Measurements from ENCODE around the gene B3GALNT2.

B3GALNT2 gene

DNA sequence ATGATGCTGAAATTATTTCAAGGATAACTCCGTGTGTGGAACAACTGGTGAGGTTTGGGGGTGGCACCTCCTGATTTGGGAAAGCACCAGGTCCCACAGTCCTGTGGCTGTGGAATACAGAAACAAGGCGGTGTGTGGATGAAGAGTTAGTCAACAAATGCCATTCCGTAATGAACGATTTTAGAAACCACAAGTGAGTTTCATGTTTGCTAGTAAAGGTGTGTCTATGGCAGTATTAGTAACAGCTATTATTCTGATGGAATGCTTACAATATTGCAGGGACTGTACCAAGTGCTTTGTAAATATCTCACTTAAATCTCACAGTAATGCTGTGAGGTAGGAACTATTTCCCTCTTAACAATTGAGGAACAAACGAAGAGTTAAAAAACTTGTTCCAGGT is 53.8 kb downstream of the B3GALNT2 start:
- Mint-ChIP-seq H3K27ac (no peak overlapping the region), H3K4me1 (ENCODE audit: low read depth) (no peaks in the 10 kb centered on the region), H3K9me3 (ENCODE audit: low read depth) (no peaks in the 10 kb centered on the region), H3K36me3 (peaks cover 4% of the 10 kb centered on the region), H3K27me3 (no peaks in the 10 kb centered on the region), H3K4me3 (no peak overlapping the region)

DNA sequence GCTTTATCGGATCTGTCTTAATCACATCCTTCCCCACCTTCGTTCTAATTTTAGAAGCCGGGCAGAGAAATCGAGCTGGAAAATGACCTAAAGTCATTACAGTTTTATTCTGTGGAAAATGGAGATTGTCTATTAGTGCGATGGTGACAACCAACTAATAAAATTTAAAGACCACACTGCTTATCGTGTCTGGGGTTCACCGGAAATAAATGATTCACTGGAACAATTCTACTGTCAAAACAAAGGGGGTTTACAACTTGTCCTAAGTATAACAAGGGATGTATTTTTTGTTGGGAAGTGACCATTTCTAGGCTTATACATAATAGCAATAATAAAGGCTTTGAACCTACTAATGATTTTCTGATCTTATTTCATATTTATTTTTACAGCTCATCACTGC is 55.6 kb downstream of the B3GALNT2 start:
- Mint-ChIP-seq H3K36me3 (peaks cover 4% of the 10 kb centered on the region), H3K27me3 (no peaks in the 10 kb centered on the region), H3K9me3 (ENCODE audit: low read depth) (no peaks in the 10 kb centered on the region), H3K4me3 (no peak overlapping the region), H3K27ac (no peak overlapping the region), H3K4me1 (ENCODE audit: low read depth) (no peaks in the 10 kb centered on the region)

DNA sequence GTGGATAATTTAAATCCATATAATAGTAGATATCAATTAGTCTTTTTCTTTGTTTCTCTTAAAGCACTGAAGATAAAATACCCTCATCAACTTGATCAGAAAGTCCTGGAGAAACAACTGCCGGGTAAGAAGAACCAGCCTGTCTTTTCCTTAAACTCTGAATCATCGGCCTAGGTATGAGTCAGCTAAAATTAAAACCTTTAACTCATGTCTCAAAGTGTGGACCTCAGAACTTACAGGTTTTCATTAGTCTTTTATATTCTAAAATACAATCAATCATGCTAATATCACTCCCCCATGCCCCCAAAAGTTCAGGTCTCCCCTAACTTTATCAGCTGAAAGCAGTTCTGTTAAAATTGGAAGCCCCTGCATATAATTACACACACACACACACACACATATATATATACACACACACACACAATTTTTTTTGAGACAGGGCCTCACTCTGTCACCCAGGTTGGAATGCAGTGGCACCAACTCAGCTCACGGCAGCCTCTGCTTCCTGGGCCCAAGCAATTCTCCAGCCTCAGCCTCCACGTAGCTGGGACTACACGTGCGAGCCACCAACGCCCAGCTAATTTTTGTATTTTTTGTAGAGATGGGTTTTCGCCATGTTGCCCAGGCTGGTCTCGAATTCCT is 61.3 kb downstream of the B3GALNT2 start:
- H3K27ac Mint-ChIP-seq = no peak overlapping the region
- H3K9me3 Mint-ChIP-seq (ENCODE audit: low read depth) = no peaks in the 10 kb centered on the region
- no peaks in the 10 kb centered on the region for H3K27me3 Mint-ChIP-seq
- peaks cover 2% of the 10 kb centered on the region for H3K36me3 Mint-ChIP-seq
- no peaks in the 10 kb centered on the region for H3K4me1 Mint-ChIP-seq (ENCODE audit: low read depth)
- H3K4me3 Mint-ChIP-seq = no peak overlapping the region

DNA sequence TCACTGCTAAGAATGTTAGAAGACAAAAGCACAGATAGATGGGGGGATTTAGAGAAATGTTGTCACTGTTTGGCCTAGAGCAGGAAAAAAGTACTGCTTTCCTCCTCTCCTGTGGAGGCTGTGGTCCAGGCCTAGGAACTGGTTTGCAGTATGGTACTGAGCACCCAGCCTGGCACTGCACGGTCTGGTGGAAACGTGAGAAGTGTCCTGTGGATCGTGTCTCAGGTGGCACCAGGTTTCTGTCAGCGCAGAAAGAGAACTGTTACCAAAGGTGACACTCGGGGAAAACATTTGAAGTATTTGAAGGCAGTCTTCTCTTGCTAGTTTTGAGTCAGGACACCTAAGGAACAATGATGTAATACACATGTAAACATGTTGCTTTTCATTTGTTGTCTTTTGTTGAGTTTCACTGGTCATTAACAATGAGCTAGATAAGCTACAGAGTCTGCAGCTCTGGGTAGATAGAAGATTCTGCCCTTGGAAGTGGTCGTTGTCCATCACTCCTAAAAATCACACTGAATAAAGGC is 63.0 kb downstream of the B3GALNT2 start:
- no peaks in the 10 kb centered on the region for H3K4me1 Mint-ChIP-seq (ENCODE audit: low read depth)
- H3K4me3 Mint-ChIP-seq = no peak overlapping the region
- no peak overlapping the region for H3K27ac Mint-ChIP-seq
- no peaks in the 10 kb centered on the region for H3K27me3 Mint-ChIP-seq
- H3K36me3 Mint-ChIP-seq = peaks cover 5% of the 10 kb centered on the region
- no peaks in the 10 kb centered on the region for H3K9me3 Mint-ChIP-seq (ENCODE audit: low read depth)

DNA sequence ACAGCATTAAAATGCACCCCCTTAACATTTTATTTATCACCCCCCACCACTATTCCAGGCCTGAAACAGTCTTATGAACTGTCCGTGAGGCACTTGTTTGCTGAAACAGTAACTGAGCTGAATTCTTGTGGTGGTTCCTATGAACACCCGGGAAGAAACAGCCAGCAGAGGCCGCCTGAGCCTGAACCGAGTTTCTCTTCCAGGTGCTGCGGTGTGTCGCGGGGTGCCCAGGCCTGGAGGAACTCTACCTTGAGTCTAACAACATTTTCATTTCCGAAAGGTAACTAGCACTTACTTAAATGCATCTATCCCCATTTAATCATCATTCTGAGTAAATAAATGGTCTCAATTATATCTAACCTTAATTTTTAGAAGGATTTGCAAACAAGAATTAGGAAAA is 70.3 kb downstream of the B3GALNT2 start:
- no peaks in the 10 kb centered on the region for H3K27me3 Mint-ChIP-seq
- H3K4me3 Mint-ChIP-seq = no peak overlapping the region
- no peaks in the 10 kb centered on the region for H3K9me3 Mint-ChIP-seq (ENCODE audit: low read depth)
- H3K4me1 Mint-ChIP-seq (ENCODE audit: low read depth) = no peaks in the 10 kb centered on the region
- H3K36me3 Mint-ChIP-seq = peaks cover 8% of the 10 kb centered on the region
- H3K27ac Mint-ChIP-seq = no peak overlapping the region

DNA sequence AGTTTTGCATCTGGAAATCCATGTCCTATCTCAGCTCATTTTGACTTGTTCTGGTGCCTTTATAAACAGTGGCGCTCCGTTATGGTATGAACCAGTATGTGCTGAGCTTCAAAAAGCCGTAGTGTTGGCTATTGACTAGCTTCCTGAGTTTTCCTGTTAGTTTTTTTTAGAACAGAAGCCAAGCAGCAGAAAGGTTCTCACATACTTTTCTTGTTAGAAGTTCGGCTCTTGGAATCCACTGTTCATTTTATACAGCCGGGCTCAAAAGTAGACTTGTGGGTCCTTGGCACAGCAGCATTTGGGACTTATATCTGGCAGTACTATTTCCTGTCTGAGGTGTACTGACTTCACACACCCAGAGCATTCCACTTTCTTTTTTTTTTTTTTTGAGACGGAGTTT is 73.3 kb downstream of the B3GALNT2 start:
- Mint-ChIP-seq H3K27ac (no peak overlapping the region), H3K9me3 (ENCODE audit: low read depth) (no peaks in the 10 kb centered on the region), H3K4me1 (ENCODE audit: low read depth) (peaks cover 2% of the 10 kb centered on the region), H3K4me3 (no peak overlapping the region), H3K36me3 (peaks cover 5% of the 10 kb centered on the region), H3K27me3 (no peaks in the 10 kb centered on the region)

DNA sequence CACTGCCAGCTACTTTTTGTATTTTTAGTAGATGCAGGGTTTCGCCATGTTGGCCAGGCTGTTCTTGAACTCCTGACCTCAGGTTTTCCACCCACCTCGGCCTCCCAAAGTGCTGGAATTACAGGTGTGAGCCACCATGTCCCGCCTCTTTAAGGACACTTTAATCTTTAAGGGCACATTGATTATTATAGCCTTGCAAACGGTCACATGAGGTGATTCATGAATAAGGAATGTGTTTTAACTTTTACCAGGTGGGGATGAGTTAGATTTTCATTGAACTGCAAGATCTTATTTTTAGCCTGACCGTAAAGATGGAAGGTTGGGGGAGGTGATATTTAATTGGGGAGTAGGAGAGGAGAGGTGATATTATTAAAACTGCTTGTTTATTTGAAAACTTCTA is 75.1 kb downstream of the B3GALNT2 start:
- Mint-ChIP-seq H3K36me3 (peaks cover 2% of the 10 kb centered on the region), H3K27ac (no peak overlapping the region), H3K4me1 (ENCODE audit: low read depth) (peaks cover 11% of the 10 kb centered on the region)

DNA sequence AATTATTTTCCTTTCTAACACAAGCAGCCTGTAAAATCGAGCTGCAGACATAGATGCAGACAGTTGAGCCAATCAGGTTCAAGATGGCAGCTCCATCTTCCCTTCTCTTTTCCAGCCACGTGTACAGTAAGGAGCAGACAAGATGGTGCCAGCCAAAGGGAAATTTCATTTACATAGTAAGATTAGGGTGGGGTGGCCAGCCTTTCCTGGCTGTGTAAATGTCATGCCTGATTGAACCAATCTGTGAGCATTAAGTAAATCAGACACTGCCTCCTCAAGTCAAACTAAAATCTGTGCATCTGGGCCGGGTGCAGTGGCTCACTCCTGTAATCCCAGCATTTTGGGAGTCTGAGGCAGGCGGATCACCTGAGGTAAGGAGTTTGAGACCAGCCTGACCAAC is 76.8 kb downstream of the B3GALNT2 start:
- Mint-ChIP-seq H3K4me3 (no peak overlapping the region), H3K27me3 (no peaks in the 10 kb centered on the region), H3K4me1 (ENCODE audit: low read depth) (peaks cover 26% of the 10 kb centered on the region), H3K9me3 (ENCODE audit: low read depth) (no peaks in the 10 kb centered on the region), H3K36me3 (peaks cover 2% of the 10 kb centered on the region), H3K27ac (no peak overlapping the region)

More for the DNA sequence above, 75.1 kb downstream of the B3GALNT2 start:
- H3K4me3 Mint-ChIP-seq = no peak overlapping the region
- no peaks in the 10 kb centered on the region for H3K27me3 Mint-ChIP-seq
- H3K9me3 Mint-ChIP-seq (ENCODE audit: low read depth) = no peaks in the 10 kb centered on the region

DNA sequence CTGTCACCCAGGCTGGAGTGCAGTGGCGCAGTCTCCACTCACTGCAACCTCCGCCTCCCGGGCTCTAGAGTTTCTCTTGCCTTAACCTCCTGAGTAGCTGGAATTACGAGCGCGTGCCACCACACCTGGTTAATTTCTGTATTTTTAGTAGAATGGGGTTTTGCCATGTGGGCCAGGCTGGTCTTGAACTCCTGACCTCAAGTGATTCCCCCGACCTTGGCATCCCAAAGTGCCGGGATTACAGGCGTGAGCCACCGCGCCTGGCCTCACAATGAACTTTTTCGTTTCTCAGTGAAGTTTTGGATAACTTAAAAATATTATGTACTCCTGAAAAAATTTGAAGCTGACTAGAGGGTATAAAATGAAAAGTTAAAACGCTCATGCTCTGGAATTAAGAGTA is 77.6 kb downstream of the B3GALNT2 start:
- H3K4me3 Mint-ChIP-seq = no peak overlapping the region
- H3K36me3 Mint-ChIP-seq = peaks cover 2% of the 10 kb centered on the region
- no peaks in the 10 kb centered on the region for H3K27me3 Mint-ChIP-seq
- peaks cover 32% of the 10 kb centered on the region for H3K4me1 Mint-ChIP-seq (ENCODE audit: low read depth)
- H3K9me3 Mint-ChIP-seq (ENCODE audit: low read depth) = no peaks in the 10 kb centered on the region
- no peak overlapping the region for H3K27ac Mint-ChIP-seq

DNA sequence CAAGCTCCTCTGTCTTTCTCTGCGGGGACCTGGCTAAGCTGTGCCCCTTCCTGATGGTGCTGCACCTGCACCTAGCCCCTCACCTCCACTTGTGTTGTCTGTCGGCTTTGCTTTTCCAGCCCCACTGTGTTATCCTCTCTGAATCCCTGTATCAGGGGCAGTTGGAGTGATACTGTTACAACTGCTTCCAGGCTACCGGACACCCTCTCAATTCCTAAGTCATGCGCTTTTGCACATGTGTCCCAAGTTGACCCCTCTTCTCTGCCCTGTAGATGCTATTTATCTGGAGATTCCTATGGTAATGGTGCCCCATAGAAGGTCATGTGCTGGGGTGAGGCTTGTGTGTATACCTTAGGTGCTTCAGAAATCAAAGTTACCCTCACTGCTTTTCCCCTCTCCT is 78.1 kb downstream of the B3GALNT2 start:
- Mint-ChIP-seq H3K27me3 (no peaks in the 10 kb centered on the region), H3K4me1 (ENCODE audit: low read depth) (peaks cover 36% of the 10 kb centered on the region), H3K36me3 (peaks cover 2% of the 10 kb centered on the region), H3K9me3 (ENCODE audit: low read depth) (no peaks in the 10 kb centered on the region), H3K27ac (no peak overlapping the region), H3K4me3 (no peak overlapping the region)

DNA sequence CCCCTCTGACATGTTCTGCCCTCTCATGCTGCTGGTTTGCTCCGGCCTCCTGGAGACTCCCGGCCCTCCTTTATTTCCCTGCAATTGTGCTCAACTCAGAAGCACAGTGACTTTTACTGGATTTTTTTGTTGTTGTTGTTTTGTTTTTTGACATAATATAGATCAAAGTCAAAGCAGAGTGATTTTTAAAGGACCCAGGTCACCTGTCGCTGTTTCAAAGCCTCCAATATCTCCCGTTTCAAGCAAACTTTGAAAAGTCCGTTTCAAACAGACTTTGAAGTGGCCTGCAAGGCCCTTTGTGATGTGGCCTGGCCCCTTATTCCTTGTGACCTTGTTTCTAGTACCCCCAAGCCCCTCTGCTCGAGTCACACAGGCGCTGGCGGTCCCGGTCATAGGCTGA is 78.9 kb downstream of the B3GALNT2 start:
- peaks cover 36% of the 10 kb centered on the region for H3K4me1 Mint-ChIP-seq (ENCODE audit: low read depth)
- no peaks in the 10 kb centered on the region for H3K27me3 Mint-ChIP-seq
- no peak overlapping the region for H3K4me3 Mint-ChIP-seq
- H3K9me3 Mint-ChIP-seq (ENCODE audit: low read depth) = no peaks in the 10 kb centered on the region
- peaks cover 2% of the 10 kb centered on the region for H3K36me3 Mint-ChIP-seq
- H3K27ac Mint-ChIP-seq = no peak overlapping the region

DNA sequence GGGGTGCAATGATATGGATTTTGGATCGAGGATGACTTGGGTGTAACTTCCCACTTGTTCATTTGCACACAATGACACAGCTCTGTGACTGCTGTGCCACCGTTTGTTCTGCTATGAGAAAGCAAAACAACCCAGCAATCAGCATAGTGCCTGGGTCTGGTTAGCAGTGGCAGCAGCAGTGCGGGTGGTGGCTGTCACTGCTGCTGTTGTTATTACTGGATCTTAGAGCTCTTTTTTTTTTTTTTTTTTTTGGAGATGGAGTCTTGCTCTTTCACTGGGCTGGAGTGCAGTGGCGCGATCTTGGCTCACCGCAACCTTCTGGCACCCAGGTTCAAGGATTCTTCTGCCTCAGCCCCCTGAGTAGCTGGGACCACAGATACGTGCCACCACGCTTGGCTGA is 80.2 kb downstream of the B3GALNT2 start:
- Mint-ChIP-seq H3K4me3 (no peak overlapping the region), H3K27ac (no peak overlapping the region), H3K27me3 (no peaks in the 10 kb centered on the region), H3K4me1 (ENCODE audit: low read depth) (peaks cover 36% of the 10 kb centered on the region), H3K36me3 (peaks cover 2% of the 10 kb centered on the region), H3K9me3 (ENCODE audit: low read depth) (no peaks in the 10 kb centered on the region)

DNA sequence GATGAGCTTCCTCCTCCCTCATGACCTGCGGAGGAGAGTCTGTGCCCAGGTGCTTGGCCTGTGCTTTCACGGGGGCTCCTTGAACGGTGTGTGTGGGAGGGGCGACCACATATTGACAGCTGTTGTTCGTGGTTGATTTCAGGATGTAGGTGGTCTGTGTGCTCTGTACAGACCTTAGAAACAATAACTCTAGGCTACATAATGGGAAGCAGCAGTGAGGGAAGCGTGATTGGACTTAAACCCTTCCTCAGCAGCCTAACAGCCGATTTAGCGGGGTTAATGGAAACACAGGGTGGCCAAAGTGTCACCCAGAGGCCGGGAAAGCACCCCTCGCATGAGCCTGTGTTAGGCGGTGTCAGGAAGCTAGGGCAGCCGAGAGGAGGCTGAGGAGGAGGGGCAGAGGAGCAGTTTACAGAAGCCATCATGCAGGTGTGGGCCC is 81.0 kb downstream of the B3GALNT2 start:
- H3K36me3 Mint-ChIP-seq = peaks cover under 1% of the 10 kb centered on the region
- peak overlapping the region; percentile 70 for H3K4me3 Mint-ChIP-seq
- no peaks in the 10 kb centered on the region for H3K27me3 Mint-ChIP-seq
- H3K4me1 Mint-ChIP-seq (ENCODE audit: low read depth) = peaks cover 36% of the 10 kb centered on the region
- no peaks in the 10 kb centered on the region for H3K9me3 Mint-ChIP-seq (ENCODE audit: low read depth)
- H3K27ac Mint-ChIP-seq = peak overlapping the region; percentile 72

DNA sequence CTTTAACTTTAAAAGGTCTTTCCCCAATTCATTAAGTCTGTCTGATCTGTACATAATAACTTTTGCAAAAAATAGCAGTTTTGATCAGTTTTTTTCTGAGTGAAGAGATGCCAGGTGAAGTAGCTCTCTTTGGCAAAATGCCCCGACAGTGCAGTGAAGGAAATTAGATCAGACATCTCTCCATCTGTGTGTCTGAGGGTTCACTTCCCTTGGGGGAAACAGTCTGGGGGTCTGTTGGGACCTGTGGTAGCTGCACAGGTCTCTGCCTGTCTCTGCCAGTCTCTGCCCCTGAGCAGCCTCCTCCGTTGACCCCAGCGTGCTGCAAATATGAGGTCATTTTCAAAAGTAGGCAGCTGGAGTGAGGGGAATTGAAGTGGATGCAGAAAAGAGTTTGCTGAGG is 82.5 kb downstream of the B3GALNT2 start:
- peaks cover 38% of the 10 kb centered on the region for H3K4me1 Mint-ChIP-seq (ENCODE audit: low read depth)
- peak overlapping the region; percentile 3 for H3K27ac Mint-ChIP-seq

DNA sequence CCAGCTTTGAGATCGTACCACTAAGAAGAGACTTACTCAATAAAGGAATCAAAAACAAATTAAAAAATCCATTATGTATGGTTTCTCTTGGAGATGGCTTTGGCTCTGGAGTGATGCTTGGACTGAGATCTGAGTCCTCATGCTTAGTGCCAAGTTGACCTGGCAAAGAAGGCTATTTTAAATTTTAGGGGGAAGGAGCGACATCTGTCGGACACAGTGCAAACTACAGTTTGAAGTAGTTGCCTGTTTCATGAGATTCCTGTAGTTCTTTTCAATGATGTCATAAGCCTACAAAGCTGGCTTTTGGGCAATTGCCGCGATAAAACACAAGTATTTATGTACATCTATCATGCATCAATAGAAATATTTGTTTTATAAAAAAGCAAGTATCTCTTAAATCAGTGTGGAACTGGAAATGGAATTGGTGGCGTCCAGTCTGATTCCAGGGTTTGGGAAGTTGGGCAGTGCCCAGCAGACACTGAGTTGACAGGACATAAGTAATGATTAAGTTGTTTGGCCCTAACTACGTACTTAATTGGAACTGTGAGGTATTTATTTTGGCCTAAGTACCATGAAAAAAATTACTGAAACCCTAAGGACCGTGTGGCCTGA is 87.1 kb downstream of the B3GALNT2 start:
- H3K36me3 Mint-ChIP-seq = peaks cover 5% of the 10 kb centered on the region
- H3K27ac Mint-ChIP-seq = no peak overlapping the region
- H3K9me3 Mint-ChIP-seq (ENCODE audit: low read depth) = no peaks in the 10 kb centered on the region
- no peak overlapping the region for H3K4me3 Mint-ChIP-seq
- no peaks in the 10 kb centered on the region for H3K27me3 Mint-ChIP-seq
- H3K4me1 Mint-ChIP-seq (ENCODE audit: low read depth) = peaks cover 14% of the 10 kb centered on the region

More for the DNA sequence above, 82.5 kb downstream of the B3GALNT2 start:
- Mint-ChIP-seq H3K9me3 (ENCODE audit: low read depth) (no peaks in the 10 kb centered on the region), H3K27me3 (no peaks in the 10 kb centered on the region), H3K36me3 (peaks cover 3% of the 10 kb centered on the region), H3K4me3 (peak overlapping the region; percentile 5)

DNA sequence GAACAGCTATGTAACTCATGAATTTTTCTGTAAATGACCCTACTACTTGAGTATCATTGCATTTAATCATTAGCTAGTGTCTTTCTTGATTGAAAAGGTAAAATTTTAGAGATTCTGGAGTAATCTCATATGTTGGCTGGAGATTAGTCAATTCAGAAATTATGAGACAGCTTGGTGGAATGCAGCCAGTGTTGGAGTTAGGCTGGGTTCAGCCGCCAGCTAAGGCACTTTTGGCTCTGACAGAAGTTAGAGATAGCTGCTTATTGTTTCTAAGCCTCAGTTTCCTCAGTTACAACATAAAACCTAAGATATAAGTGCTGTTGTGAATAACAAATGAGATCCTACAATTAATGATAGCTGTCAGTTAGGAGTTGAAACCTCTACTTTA is 87.6 kb downstream of the B3GALNT2 start:
- peaks cover 5% of the 10 kb centered on the region for H3K36me3 Mint-ChIP-seq
- peaks cover 9% of the 10 kb centered on the region for H3K4me1 Mint-ChIP-seq (ENCODE audit: low read depth)
- H3K27ac Mint-ChIP-seq = no peak overlapping the region
- no peak overlapping the region for H3K4me3 Mint-ChIP-seq
- no peaks in the 10 kb centered on the region for H3K9me3 Mint-ChIP-seq (ENCODE audit: low read depth)
- no peaks in the 10 kb centered on the region for H3K27me3 Mint-ChIP-seq

Data from activated naive CD8-positive, alpha-beta T cell (primary cell).